CD4-positive, alpha-beta memory T cell (primary cell): ENCODE measurements around the gene PRAMEF5. TPM values are rescaled to one million over a fixed set of nuclear protein-coding genes. Genes with fewer than 3 reads are reported as not detected.
"Not testable (repeated sequence)": the region's sequence is repeated elsewhere in the genome, so short reads cannot be mapped to it uniquely, and the experiment has no call there.

ENCODE experiments used
- CTCF ChIA-PET: fragments of 350-600 bp; sonication (Branson Sonifier 250); formaldehyde crosslinking; loops from one replicate; lab custom pipeline; 2021; ENCODE audit warnings: inconsistent platforms; ENCODE audit not compliant: partially characterized antibody; lab: Charles Lee
- POLR2A ChIA-PET: fragments of 350-600 bp; sonication (Branson Sonifier 250); formaldehyde crosslinking; loops from one replicate; lab custom pipeline; 2021; ENCODE audit not compliant: partially characterized antibody; lab: Charles Lee
- DNase-seq, 5 donors: peaks; one replicate each; pipeline versions ENCODE4 v3.0.0 to v3.0.0-alpha.2; 2020 to 2022; ENCODE audit warnings: mixed read lengths in 1 of 5
- H3K27ac ChIP-seq: one replicate; pipeline ENCODE4 v1.7.0; 2013; ENCODE audit warnings: low read depth, low read length
- H3K27me3 ChIP-seq: 2 replicates; pipeline ENCODE4 v1.7.0; 2013; ENCODE audit warnings: mild to moderate bottlenecking, low read length, moderate library complexity; ENCODE audit not compliant: insufficient read depth
- H3K36me3 ChIP-seq: 2 replicates; pipeline ENCODE4 v1.7.0; 2013; ENCODE audit warnings: mild to moderate bottlenecking, low read length, moderate library complexity; ENCODE audit not compliant: insufficient read depth
- H3K4me1 ChIP-seq: 2 replicates; pipeline ENCODE4 v1.7.0; 2013; ENCODE audit warnings: mild to moderate bottlenecking, low read length, moderate library complexity; ENCODE audit not compliant: insufficient read depth
- H3K4me3 ChIP-seq, 2 donors: one replicate each; pipeline ENCODE4 v1.7.0; 2013; ENCODE audit warnings: low read length in 2 of 2, mild to moderate bottlenecking in 1 of 2
- H3K9me3 ChIP-seq, 2 donors: one replicate each; pipeline ENCODE4 v1.7.0; 2013; ENCODE audit warnings: low read length in 2 of 2, control low read depth in 1 of 2; ENCODE audit not compliant: control insufficient read depth in 1 of 2
- H3K27ac Mint-ChIP-seq, 7 donors: one replicate each; pipeline ENCODE4 v1.8.0; 2020 to 2021; ENCODE audit warnings: mixed read lengths in 7 of 7, mild to moderate bottlenecking in 6 of 7, inconsistent platforms in 3 of 7, moderate library complexity in 3 of 7
- H3K27me3 Mint-ChIP-seq, 2 donors: one replicate each; pipeline ENCODE4 v1.8.0; 2020 to 2021; ENCODE audit warnings: mixed read lengths in 2 of 2
- H3K36me3 Mint-ChIP-seq, 2 donors: one replicate each; pipeline ENCODE4 v1.8.0; 2020 to 2021; ENCODE audit warnings: mixed read lengths in 2 of 2, inconsistent platforms in 1 of 2, mild to moderate bottlenecking in 1 of 2
- H3K4me1 Mint-ChIP-seq, 4 donors: one replicate each; pipeline ENCODE4 v1.8.0; 2020 to 2021; ENCODE audit warnings: mixed read lengths in 4 of 4, mild to moderate bottlenecking in 1 of 4
- H3K4me3 Mint-ChIP-seq, 8 donors: one replicate each; pipeline ENCODE4 v1.8.0; 2020 to 2021; ENCODE audit warnings: mixed read lengths in 8 of 8, mild to moderate bottlenecking in 7 of 8, moderate library complexity in 6 of 8, inconsistent platforms in 3 of 8
- H3K9me3 Mint-ChIP-seq, 8 donors: one replicate each; pipeline ENCODE4 v1.8.0; 2020 to 2021; ENCODE audit warnings: mixed read lengths in 8 of 8, mild to moderate bottlenecking in 5 of 8, inconsistent platforms in 3 of 8, moderate library complexity in 1 of 8
- intact Hi-C: fragments of 100-400 bp; cut with micrococcal nuclease; formaldehyde crosslinking; loops from one replicate; pipeline ENCODE4 v1.15.1; 2023
- polyA plus RNA-seq, 2 donors: library from polyadenylated mRNA; unstranded; fragments of 300-500 nt; fragmentation: Illumina TruSeq; gene quantifications; one replicate each; pipeline ENCODE4 v1.2.3, GENCODE V29; 2021
- total RNA-seq, 2 experiments: library from RNA; stranded (reverse); gene quantifications; one replicate each; pipeline ENCODE4 v1.2.3, GENCODE V29; 2021

Gene PRAMEF5
- total RNA-seq (not detected), polyA plus RNA-seq (not detected)

GRCh38 chr1:13253898-13254297, at the start of gene PRAMEF5:
Gene PRAMEF5 (plus strand): TSS chr1:13254198. CDS start chr1:13259269, 5,071 bp downstream.
- H3K36me3 Mint-ChIP-seq, intact Hi-C loops, H3K27ac ChIP-seq, H3K27ac Mint-ChIP-seq, H3K4me1 Mint-ChIP-seq, POLR2A ChIA-PET, H3K36me3 ChIP-seq, H3K9me3 ChIP-seq, DNase-seq, H3K27me3 Mint-ChIP-seq, H3K9me3 Mint-ChIP-seq, H3K4me3 Mint-ChIP-seq, H3K27me3 ChIP-seq, H3K4me3 ChIP-seq, CTCF ChIA-PET, H3K4me1 ChIP-seq: not testable (repeated sequence)

DNA sequence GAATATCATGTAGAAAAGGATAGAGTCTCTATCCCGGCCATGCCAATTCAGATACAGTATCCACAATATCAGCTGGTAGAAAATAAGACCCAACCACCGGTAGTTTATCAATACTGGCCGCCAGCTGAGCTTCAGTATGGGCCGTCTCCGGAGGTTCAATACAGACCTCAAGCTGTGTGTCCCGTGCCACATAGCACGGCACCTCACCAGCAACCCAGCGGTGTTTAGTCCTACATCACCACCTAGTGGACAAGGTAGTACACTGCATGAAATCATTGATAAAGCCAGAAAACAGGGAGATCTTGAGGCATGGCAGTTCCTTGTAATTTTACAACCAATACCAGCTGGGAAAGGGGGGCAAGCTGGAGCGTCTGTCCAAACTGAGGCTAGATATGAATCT, 45.3 kb upstream of the PRAMEF5 start:
- H3K4me3 ChIP-seq, intact Hi-C loops, H3K9me3 Mint-ChIP-seq, CTCF ChIA-PET, H3K9me3 ChIP-seq, H3K36me3 Mint-ChIP-seq, H3K4me3 Mint-ChIP-seq, H3K4me1 Mint-ChIP-seq, H3K27me3 Mint-ChIP-seq, H3K27ac ChIP-seq, H3K27ac Mint-ChIP-seq, POLR2A ChIA-PET, H3K36me3 ChIP-seq, DNase-seq, H3K4me1 ChIP-seq, H3K27me3 ChIP-seq: not testable (repeated sequence)

GRCh38 chr1:13216619-13217018, 37.4 kb upstream of the PRAMEF5 start:
- H3K9me3 Mint-ChIP-seq, H3K27ac ChIP-seq, CTCF ChIA-PET, intact Hi-C loops, H3K27me3 Mint-ChIP-seq, POLR2A ChIA-PET, H3K4me1 ChIP-seq, H3K9me3 ChIP-seq, H3K36me3 Mint-ChIP-seq, H3K27me3 ChIP-seq, H3K4me3 Mint-ChIP-seq, H3K4me1 Mint-ChIP-seq, H3K27ac Mint-ChIP-seq, DNase-seq, H3K36me3 ChIP-seq, H3K4me3 ChIP-seq: not testable (repeated sequence)

DNA sequence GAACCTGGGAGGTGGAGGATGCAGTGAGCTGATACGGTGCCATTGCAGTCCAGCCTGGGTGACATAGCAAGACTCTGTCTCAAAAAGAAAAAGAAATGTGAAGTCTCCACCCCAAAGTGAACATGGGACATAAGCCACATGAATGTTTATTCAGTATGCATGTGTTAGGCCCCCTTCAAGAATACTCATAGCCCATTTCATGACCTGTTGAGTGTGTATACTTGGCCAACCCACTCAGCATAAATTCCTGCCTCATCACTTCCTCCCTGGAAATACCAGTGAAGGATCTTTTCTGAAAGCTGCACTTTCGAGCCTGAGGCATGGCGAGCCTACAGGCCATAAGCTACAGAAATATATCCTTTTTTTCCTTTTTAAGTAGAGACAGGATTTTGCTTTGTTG, 34.8 kb upstream of the PRAMEF5 start:
- H3K4me3 ChIP-seq, POLR2A ChIA-PET, H3K27ac ChIP-seq, H3K36me3 Mint-ChIP-seq, H3K27me3 Mint-ChIP-seq, H3K9me3 Mint-ChIP-seq, H3K9me3 ChIP-seq, intact Hi-C loops, H3K4me1 ChIP-seq, DNase-seq, H3K4me1 Mint-ChIP-seq, H3K27me3 ChIP-seq, H3K36me3 ChIP-seq, CTCF ChIA-PET, H3K4me3 Mint-ChIP-seq, H3K27ac Mint-ChIP-seq: not testable (repeated sequence)

DNA sequence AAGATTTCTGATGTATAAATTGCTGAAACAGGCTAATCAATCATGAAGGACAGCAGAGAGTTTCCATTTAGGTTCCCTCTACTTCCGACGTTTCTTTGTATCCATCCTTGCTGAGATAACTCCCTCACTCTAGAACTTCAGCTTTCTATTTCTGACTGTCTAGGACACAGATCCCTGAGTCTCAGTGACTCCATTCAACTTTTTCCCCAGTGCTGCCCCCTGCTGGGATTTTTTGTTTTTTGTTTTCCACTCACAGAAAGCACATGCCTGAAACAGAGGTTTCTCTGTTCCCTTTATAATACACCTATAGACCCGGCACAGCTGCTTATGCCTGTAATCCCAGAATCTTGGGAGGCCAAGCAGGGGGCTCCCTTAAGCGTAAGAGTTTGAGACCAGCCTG, 31.2 kb upstream of the PRAMEF5 start:
- POLR2A ChIA-PET, H3K27ac Mint-ChIP-seq, H3K36me3 ChIP-seq, H3K9me3 ChIP-seq, H3K36me3 Mint-ChIP-seq, DNase-seq, H3K9me3 Mint-ChIP-seq, H3K27ac ChIP-seq, H3K4me1 Mint-ChIP-seq, H3K27me3 ChIP-seq, intact Hi-C loops, H3K4me3 Mint-ChIP-seq, H3K4me3 ChIP-seq, CTCF ChIA-PET, H3K4me1 ChIP-seq: not testable (repeated sequence)
- peaks cover 2 to 12% of the 10 kb centered on the region in 2 donors for H3K27me3 Mint-ChIP-seq

- intact Hi-C loops: no loop called here
- no peak overlapping the region for H3K4me3 Mint-ChIP-seq
Measured at GRCh38 chr1:13224480-13225060, 29.4 kb upstream of the PRAMEF5 start.

DNA sequence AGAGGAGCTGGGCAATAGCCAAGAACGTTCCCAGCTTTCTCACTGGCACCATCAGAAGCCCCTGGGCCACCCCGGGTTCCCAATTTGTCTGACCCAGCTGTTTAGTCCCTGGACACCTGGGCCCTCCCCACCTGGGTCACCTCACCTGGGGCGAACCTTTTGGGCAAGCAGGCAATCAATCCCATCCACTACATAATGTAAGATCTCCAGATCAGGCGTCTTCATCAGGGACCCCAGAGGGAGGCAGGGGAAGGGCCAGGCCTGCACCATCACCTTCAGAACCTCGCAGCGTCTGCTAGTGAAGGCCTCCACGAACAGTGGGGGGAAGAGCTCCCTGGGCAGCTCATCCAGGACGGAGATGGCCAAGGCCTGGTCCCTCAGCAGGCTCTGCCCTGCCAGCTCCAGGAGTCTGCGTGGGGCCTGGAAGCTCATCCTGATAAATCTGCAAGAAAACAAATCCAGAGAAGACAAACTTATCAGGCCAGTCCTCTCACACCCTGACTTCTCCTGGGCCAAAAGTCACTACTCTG, 28.3 kb upstream of the PRAMEF5 start, which contains the start of gene PRAMEF18:
Gene PRAMEF18 (minus strand): TSS at position 480 of the 530 bp plus-strand sequence. CDS start 48 bp downstream, at position 432.
- POLR2A ChIA-PET, H3K27ac ChIP-seq, intact Hi-C loops, H3K4me3 Mint-ChIP-seq, H3K9me3 Mint-ChIP-seq, H3K9me3 ChIP-seq, H3K4me3 ChIP-seq, H3K4me1 Mint-ChIP-seq, H3K27me3 ChIP-seq, H3K36me3 ChIP-seq, H3K36me3 Mint-ChIP-seq, DNase-seq, H3K4me1 ChIP-seq: not testable (repeated sequence)
- CTCF ChIA-PET: interaction anchor here (1.0 kb wide), 1 partner anchor 9 kb away, joined by 3 read pairs; no protein-coding TSS in a partner anchor
- Mint-ChIP-seq H3K27me3 (peaks cover 4 to 17% of the 10 kb centered on the region in 2 donors), H3K27ac (peak within 1 kb of the TSS in 1 of 7 donors; percentile 35)

More at GRCh38 chr1:13224480-13225060, 29.4 kb upstream of the PRAMEF5 start:
- Histone ChIP-seq H3K4me1 (no peaks in the 10 kb centered on the region), H3K27me3 (no peaks in the 10 kb centered on the region), H3K4me3 (no peak overlapping the region), H3K9me3 (no peaks in the 10 kb centered on the region), H3K27ac (no peak overlapping the region), H3K36me3 (no peaks in the 10 kb centered on the region)
- H3K27ac Mint-ChIP-seq: no peak overlapping the region
- no peaks in the 10 kb centered on the region for H3K9me3 Mint-ChIP-seq
- DNase-seq: no peak
- ChIA-PET POLR2A (no interaction called here), CTCF (no interaction called here)
- no peaks in the 10 kb centered on the region for H3K36me3 Mint-ChIP-seq
- H3K27me3 Mint-ChIP-seq: peaks cover 4 to 13% of the 10 kb centered on the region in 2 donors
- peaks cover 0 to 1% (median 0%) of the 10 kb centered on the region in 4 donors for H3K4me1 Mint-ChIP-seq
